Measurements from ENCODE around the gene KLHDC7B.
A peak's percentile ranks its signal among the peaks of the same experiment; 100 is the strongest.

KLHDC7B gene

DNA sequence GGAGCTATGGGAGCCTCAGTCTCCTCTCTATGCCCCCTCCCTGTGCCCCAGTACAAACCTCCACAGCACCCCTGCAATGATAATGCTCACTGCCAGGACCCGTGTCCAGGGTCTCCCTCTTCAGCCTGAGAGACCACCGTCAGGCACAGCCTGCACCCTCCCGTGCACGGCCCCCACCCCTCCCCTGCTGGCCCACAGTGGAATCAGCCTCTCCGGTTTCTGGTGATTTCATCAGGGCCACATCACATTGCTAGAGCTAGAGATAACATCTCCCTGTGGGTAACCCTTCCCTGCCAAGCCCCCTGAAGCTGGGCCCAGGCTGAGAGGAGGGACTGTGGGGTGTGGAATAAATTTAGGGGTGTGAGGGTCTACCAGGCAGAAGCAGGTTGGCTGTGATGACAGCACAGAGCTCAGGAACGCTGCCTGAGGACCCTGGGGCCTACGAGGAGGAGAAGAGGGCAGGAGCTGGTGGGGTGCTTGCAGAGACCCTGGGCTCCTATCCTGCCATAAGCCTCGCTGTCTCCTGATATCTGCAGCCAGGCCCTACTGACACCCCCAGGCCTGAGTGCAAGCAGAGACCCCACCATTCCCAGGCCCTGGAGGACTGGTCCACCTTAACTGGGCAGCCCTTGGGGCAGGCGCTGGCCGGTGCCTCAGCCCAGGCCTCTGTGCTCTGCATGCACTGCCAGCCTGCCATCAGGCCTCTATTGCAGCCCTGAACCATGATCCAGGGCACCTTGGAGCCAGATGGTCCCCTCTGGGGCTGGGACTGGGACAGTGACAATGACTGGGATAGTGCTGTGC is at the start of gene KLHDC7B:
KLHDC7B (plus strand) TSS at position 378 of the 804 bp plus-strand sequence; CDS start at position 723, 345 bp downstream.
- Histone ChIP-seq H3K9me3 (ENCODE audit: insufficient read depth, low read length) (no peaks in the 10 kb centered on the region), H3K36me3 (replicated peaks; ENCODE audit: low read depth, low read length) (no peaks in the 10 kb centered on the region), H3K4me1 (ENCODE audit: low read length) (peaks cover 42% of the 10 kb centered on the region), H3K4me3 (ENCODE audit: low read length) (no peak within 1 kb of the TSS), H3K79me2 (ENCODE audit: low read length) (no peaks in the 10 kb centered on the region), H3K9ac (ENCODE audit: low read length) (no peak within 1 kb of the TSS; the same call in 1 of the 2 replicates), H3K27ac (ENCODE audit: low read length) (no peak within 1 kb of the TSS), H2AFZ (ENCODE audit: low read depth, low read length) (no peak within 1 kb of the TSS), H4K20me1 (ENCODE audit: insufficient read depth, low read length) (no peaks in the 10 kb centered on the region), H3K27me3 (ENCODE audit: low read depth, low read length) (no peaks in the 10 kb centered on the region), H3K4me2 (ENCODE audit: low read length) (peak within 1 kb of the TSS; percentile 65)
- no peak for TF ChIP-seq EZH2phosphoT487 (IDR thresholded peaks at IDR 0.05; ENCODE audit: low read depth)
- TF ChIP-seq, protein P1, sequence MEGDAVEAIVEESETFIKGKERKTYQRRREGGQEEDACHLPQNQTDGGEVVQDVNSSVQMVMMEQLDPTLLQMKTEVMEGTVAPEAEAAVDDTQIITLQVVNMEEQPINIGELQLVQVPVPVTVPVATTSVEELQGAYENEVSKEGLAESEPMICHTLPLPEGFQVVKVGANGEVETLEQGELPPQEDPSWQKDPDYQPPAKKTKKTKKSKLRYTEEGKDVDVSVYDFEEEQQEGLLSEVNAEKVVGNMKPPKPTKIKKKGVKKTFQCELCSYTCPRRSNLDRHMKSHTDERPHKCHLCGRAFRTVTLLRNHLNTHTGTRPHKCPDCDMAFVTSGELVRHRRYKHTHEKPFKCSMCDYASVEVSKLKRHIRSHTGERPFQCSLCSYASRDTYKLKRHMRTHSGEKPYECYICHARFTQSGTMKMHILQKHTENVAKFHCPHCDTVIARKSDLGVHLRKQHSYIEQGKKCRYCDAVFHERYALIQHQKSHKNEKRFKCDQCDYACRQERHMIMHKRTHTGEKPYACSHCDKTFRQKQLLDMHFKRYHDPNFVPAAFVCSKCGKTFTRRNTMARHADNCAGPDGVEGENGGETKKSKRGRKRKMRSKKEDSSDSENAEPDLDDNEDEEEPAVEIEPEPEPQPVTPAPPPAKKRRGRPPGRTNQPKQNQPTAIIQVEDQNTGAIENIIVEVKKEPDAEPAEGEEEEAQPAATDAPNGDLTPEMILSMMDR (IDR thresholded peaks at IDR 0.05; ENCODE audit: low read depth, low read length), result no peak

GRCh38 chr22:50497093-50497492 is 48.6 kb upstream of the KLHDC7B start:
- TF ChIP-seq, protein P1 (IDR thresholded peaks at IDR 0.05; ENCODE audit: low read depth, low read length), result no peak
- no peak for TF ChIP-seq EZH2phosphoT487 (IDR thresholded peaks at IDR 0.05; ENCODE audit: low read depth)
- Histone ChIP-seq H3K27me3 (ENCODE audit: low read depth, low read length) (no peaks in the 10 kb centered on the region), H3K9ac (ENCODE audit: low read length) (no peak overlapping the region), H3K36me3 (replicated peaks; ENCODE audit: low read depth, low read length) (no peaks in the 10 kb centered on the region), H3K79me2 (ENCODE audit: low read length) (no peaks in the 10 kb centered on the region), H3K4me1 (ENCODE audit: low read length) (no peaks in the 10 kb centered on the region), H3K9me3 (ENCODE audit: insufficient read depth, low read length) (no peaks in the 10 kb centered on the region), H4K20me1 (ENCODE audit: insufficient read depth, low read length) (no peaks in the 10 kb centered on the region), H3K27ac (ENCODE audit: low read length) (no peak overlapping the region), H3K4me2 (ENCODE audit: low read length) (no peak overlapping the region), H3K4me3 (ENCODE audit: low read length) (no peak overlapping the region), H2AFZ (ENCODE audit: low read depth, low read length) (no peak overlapping the region)

DNA sequence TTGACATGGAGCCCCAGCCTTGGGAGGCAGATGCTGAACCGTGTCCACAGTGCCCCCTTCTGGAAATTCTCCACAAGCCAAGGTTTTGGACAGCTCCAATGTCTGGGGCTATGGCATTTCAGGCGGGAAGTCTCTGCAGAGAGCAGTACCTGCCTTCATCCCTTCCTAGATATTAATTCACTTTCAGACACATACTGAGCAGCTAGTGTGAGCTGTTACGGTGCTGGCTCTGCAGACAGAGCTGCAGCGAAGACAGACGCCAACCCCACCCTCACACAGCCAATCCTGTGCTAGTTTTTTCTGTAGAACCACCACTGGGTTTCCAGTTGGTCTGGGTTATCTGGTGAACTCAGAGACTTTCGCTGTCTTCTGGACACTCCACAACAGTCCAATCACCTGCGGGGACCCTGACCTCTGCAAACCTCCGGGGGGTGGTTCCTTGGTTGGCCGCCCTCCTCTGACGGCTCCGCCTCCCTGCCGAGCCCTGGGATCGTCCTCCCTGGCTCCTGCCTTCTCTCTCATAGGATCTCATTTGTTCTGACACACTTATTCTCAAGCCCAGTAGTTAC is 47.3 kb upstream of the KLHDC7B start:
- Histone ChIP-seq H3K4me3 (ENCODE audit: low read length) (peak overlapping the region; percentile 16; the same call in 1 of the 2 replicates), H3K9ac (ENCODE audit: low read length) (no peak overlapping the region; the same call in 1 of the 2 replicates), H4K20me1 (ENCODE audit: insufficient read depth, low read length) (no peaks in the 10 kb centered on the region), H3K4me1 (ENCODE audit: low read length) (no peaks in the 10 kb centered on the region), H3K27ac (ENCODE audit: low read length) (no peak overlapping the region), H3K4me2 (ENCODE audit: low read length) (peak overlapping the region; percentile 56), H3K27me3 (ENCODE audit: low read depth, low read length) (no peaks in the 10 kb centered on the region), H2AFZ (ENCODE audit: low read depth, low read length) (no peak overlapping the region), H3K79me2 (ENCODE audit: low read length) (no peaks in the 10 kb centered on the region), H3K36me3 (replicated peaks; ENCODE audit: low read depth, low read length) (no peaks in the 10 kb centered on the region), H3K9me3 (ENCODE audit: insufficient read depth, low read length) (no peaks in the 10 kb centered on the region)
- TF ChIP-seq, protein P1 (IDR thresholded peaks at IDR 0.05; ENCODE audit: low read depth, low read length), result peak; percentile 62
- no peak for TF ChIP-seq EZH2phosphoT487 (IDR thresholded peaks at IDR 0.05; ENCODE audit: low read depth)

GRCh38 chr22:50500452-50500851 is 45.2 kb upstream of the KLHDC7B start:
- Histone ChIP-seq H3K27me3 (ENCODE audit: low read depth, low read length) (no peaks in the 10 kb centered on the region), H3K4me2 (ENCODE audit: low read length) (no peak overlapping the region), H3K79me2 (ENCODE audit: low read length) (no peaks in the 10 kb centered on the region), H3K9ac (ENCODE audit: low read length) (no peak overlapping the region), H3K9me3 (ENCODE audit: insufficient read depth, low read length) (no peaks in the 10 kb centered on the region), H2AFZ (ENCODE audit: low read depth, low read length) (no peak overlapping the region), H4K20me1 (ENCODE audit: insufficient read depth, low read length) (no peaks in the 10 kb centered on the region), H3K36me3 (replicated peaks; ENCODE audit: low read depth, low read length) (no peaks in the 10 kb centered on the region), H3K27ac (ENCODE audit: low read length) (no peak overlapping the region), H3K4me3 (ENCODE audit: low read length) (no peak overlapping the region), H3K4me1 (ENCODE audit: low read length) (no peaks in the 10 kb centered on the region)
- TF ChIP-seq EZH2phosphoT487 (IDR thresholded peaks at IDR 0.05; ENCODE audit: low read depth), result no peak
- TF ChIP-seq, protein P1 (IDR thresholded peaks at IDR 0.05; ENCODE audit: low read depth, low read length), result no peak

All from OCI-LY3 (cell line).